HepG2 (cell line): Measurements from ENCODE around the gene PRKCZ. TPM values are rescaled to one million over a fixed set of nuclear protein-coding genes. Genes with fewer than 3 reads are reported as not detected.
A peak's percentile ranks its signal among the peaks of the same experiment; 100 is the strongest.

Experiments used
- ATM ChIP-seq: fragments of 450-650 bp; IDR thresholded peaks from 2 replicates; pipeline ENCODE4 v1.7.1; 2017; ENCODE audit warnings: mild to moderate bottlenecking, borderline replicate concordance
- HNRNPUL1 ChIP-seq: fragments of 200-400 bp; formaldehyde crosslinking; IDR thresholded peaks from 2 replicates; pipeline ENCODE4 v1.6.1; 2017; ENCODE audit warnings: low read depth, mild to moderate bottlenecking, low read length, moderate library complexity
- IRX3 ChIP-seq: sonication (generic); formaldehyde crosslinking; IDR thresholded peaks from 2 replicates; pipeline ENCODE4 v1.8.1; 2023; ENCODE audit warnings: mild to moderate bottlenecking, low read depth, missing genetic modification reagents, borderline replicate concordance
- KAT7 ChIP-seq: IDR thresholded peaks from 2 replicates; pipeline ENCODE4 v1.6.1; 2018; ENCODE audit warnings: borderline replicate concordance, missing compliant biosample characterization
- KLF16 ChIP-seq, 2 experiments: sonication (generic) in 1 of 2; formaldehyde crosslinking in 1 of 2; IDR thresholded peaks; 2 replicates each; pipeline versions ENCODE4 v1.6.1 to v1.8.0; 2016 to 2023; ENCODE audit warnings: missing genetic modification reagents in 2 of 2, missing compliant biosample characterization in 1 of 2
- MATR3 ChIP-seq: sonication (generic); formaldehyde crosslinking; IDR thresholded peaks from 2 replicates; pipeline ENCODE4 v1.4.0; 2020; ENCODE audit warnings: missing genetic modification reagents
- MIXL1 ChIP-seq: IDR thresholded peaks from 2 replicates; pipeline ENCODE4 v1.6.1; 2016
- NFATC3 ChIP-seq: sonication (generic); formaldehyde crosslinking; IDR thresholded peaks from 2 replicates; pipeline ENCODE4 v1.5.1; 2020; ENCODE audit warnings: mild to moderate bottlenecking, missing genetic modification reagents
- NFYC ChIP-seq: IDR thresholded peaks from 2 replicates; pipeline ENCODE4 v1.6.1; 2016; ENCODE audit warnings: missing genetic modification reagents, missing compliant biosample characterization
- PITX1 ChIP-seq: sonication (generic); formaldehyde crosslinking; IDR thresholded peaks from 2 replicates; pipeline ENCODE4 v1.5.1; 2020; ENCODE audit warnings: mild to moderate bottlenecking, missing genetic modification reagents
- RCOR2 ChIP-seq: IDR thresholded peaks from 2 replicates; pipeline ENCODE4 v1.6.1; 2016; ENCODE audit warnings: missing biosample characterization, missing genetic modification reagents
- TEAD3 ChIP-seq: optimal IDR thresholded peaks from 2 replicates; pipeline ENCODE3; 2016; ENCODE audit warnings: borderline replicate concordance
- ZBTB42 ChIP-seq: sonication (generic); formaldehyde crosslinking; IDR thresholded peaks from 2 replicates; pipeline ENCODE4 v1.5.0; 2020; ENCODE audit warnings: mild to moderate bottlenecking, missing genetic modification reagents
- ZNF232 ChIP-seq: sonication (generic); formaldehyde crosslinking; IDR thresholded peaks from 2 replicates; pipeline ENCODE4 v1.4.0; 2020; ENCODE audit warnings: missing genetic modification reagents, borderline replicate concordance
- ZNF547 ChIP-seq: sonication (generic); formaldehyde crosslinking; IDR thresholded peaks from 2 replicates; pipeline ENCODE4 v1.5.1; 2020; ENCODE audit warnings: mild to moderate bottlenecking, missing genetic modification reagents
- ZNF616 ChIP-seq: sonication (generic); formaldehyde crosslinking; IDR thresholded peaks from 2 replicates; pipeline ENCODE4 v1.5.0; 2020; ENCODE audit warnings: low read depth, mild to moderate bottlenecking, missing genetic modification reagents
- ZNF747 ChIP-seq: sonication (generic); formaldehyde crosslinking; IDR thresholded peaks from 2 replicates; pipeline ENCODE4 v1.8.1; 2023; ENCODE audit warnings: missing genetic modification reagents, mild to moderate bottlenecking, borderline replicate concordance
- polyA plus RNA-seq, 8 experiments: library from polyadenylated mRNA; depleted of rRNA in 3 of 8; stranded (reverse) in 7 of 8; unstranded in 1 of 8; fragments of >200 nt; fragmentation: Illumina TruSeq in 4 of 8; extraction: Trizol in 4 of 8; gene quantifications; 2 replicates each; pipeline versions ENCODE4 v1.2.1 to v1.2.3, GENCODE V29; 2011 to 2016; ENCODE audit warnings: low read depth in 4 of 8, missing spikeins in 1 of 8, mixed read lengths in 1 of 8; ENCODE audit not compliant: insufficient read depth in 1 of 8
- total RNA-seq, 5 experiments: library from RNA; depleted of rRNA; stranded (reverse); fragments of >200 nt; fragmentation: Illumina TruSeq; extraction: Trizol; gene quantifications; 2 replicates each; pipeline ENCODE4 v1.2.3, GENCODE V29; 2016; ENCODE audit warnings: low read depth in 1 of 5
- TF ChIP-seq, protein P1 (sequence below): sonication (generic); formaldehyde crosslinking; IDR thresholded peaks from 2 replicates; pipeline ENCODE4 v1.4.0; 2020; ENCODE audit warnings: mild to moderate bottlenecking, low read depth, missing genetic modification reagents
- TF ChIP-seq, protein P2 (sequence below): sonication (generic); formaldehyde crosslinking; conservative IDR thresholded peaks from 2 replicates; pipeline ENCODE4 v1.4.0; 2020; ENCODE audit warnings: missing genetic modification reagents
- TF ChIP-seq, protein P3 (sequence below): sonication (generic); formaldehyde crosslinking; IDR thresholded peaks from 2 replicates; pipeline ENCODE4 v1.4.0; 2020; ENCODE audit warnings: missing genetic modification reagents
- TF ChIP-seq, protein P4 (sequence below): IDR thresholded peaks from 2 replicates; pipeline ENCODE4 v1.6.1; 2016; ENCODE audit warnings: control low read depth
- TF ChIP-seq, protein P5 (sequence below): IDR thresholded peaks from 2 replicates; pipeline ENCODE4 v1.6.1; 2012; ENCODE audit warnings: inconsistent platforms
- TF ChIP-seq, protein P6 (sequence below): sonication (generic); formaldehyde crosslinking; IDR thresholded peaks from 2 replicates; pipeline ENCODE4 v1.5.1; 2020; ENCODE audit warnings: mild to moderate bottlenecking, missing genetic modification reagents, moderate library complexity

The PRKCZ gene
- total and polyA plus RNA-seq, 2 of the 13 experiments (the other 11 are each of a cell fraction or from before 2014, with no cell fraction given) = 34.7 to 85.2 TPM

DNA sequence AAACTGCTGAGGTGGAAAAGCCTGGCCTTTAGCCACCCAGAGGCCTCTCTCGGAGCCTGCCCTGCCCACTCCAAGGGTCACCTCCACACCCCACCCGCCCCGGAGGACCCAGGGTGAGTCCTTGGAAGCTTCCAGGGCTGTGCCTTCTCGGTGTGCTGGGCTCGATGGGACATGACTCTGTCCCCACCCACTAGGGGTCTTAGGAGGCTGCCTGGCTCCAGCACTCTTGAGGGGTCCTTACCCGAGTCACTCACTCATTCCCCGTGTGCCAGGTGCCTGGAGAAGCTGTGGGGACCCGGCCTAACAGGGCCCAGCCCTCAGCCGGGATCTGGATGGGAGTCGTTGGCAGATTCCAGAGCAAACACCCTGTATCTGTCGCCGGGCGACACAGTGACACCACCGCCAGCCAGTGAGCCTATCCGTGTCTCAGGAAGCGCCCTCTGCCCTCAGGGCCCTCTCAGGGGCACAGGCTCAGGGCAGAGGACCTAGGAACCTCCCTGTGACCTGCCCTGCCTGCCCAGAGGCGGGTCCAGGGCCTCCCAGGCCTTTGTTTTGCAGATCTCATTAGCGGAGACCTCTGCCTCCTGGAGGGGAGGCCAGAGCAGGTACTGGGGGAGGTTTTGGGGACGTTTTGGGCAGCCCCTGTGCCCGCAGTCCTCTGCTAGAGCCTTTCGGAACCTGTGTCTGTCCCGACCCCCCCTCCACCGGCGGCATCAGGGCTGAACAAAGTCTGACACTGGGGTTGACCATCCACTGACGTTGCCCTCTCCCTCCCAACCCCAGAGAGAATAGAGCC lies 3.1 kb upstream of the PRKCZ start (continued):
- TF ChIP-seq, protein P1, sequence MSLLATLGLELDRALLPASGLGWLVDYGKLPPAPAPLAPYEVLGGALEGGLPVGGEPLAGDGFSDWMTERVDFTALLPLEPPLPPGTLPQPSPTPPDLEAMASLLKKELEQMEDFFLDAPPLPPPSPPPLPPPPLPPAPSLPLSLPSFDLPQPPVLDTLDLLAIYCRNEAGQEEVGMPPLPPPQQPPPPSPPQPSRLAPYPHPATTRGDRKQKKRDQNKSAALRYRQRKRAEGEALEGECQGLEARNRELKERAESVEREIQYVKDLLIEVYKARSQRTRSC (CRISPR knock-in tag) = no peak
- TF ChIP-seq, protein P2, sequence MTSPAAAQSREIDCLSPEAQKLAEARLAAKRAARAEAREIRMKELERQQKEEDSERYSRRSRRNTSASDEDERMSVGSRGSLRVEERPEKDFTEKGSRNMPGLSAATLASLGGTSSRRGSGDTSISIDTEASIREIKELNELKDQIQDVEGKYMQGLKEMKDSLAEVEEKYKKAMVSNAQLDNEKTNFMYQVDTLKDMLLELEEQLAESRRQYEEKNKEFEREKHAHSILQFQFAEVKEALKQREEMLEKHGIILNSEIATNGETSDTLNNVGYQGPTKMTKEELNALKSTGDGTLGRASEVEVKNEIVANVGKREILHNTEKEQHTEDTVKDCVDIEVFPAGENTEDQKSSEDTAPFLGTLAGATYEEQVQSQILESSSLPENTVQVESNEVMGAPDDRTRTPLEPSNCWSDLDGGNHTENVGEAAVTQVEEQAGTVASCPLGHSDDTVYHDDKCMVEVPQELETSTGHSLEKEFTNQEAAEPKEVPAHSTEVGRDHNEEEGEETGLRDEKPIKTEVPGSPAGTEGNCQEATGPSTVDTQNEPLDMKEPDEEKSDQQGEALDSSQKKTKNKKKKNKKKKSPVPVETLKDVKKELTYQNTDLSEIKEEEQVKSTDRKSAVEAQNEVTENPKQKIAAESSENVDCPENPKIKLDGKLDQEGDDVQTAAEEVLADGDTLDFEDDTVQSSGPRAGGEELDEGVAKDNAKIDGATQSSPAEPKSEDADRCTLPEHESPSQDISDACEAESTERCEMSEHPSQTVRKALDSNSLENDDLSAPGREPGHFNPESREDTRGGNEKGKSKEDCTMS (CRISPR knock-in tag) = no peak
- TF ChIP-seq ZNF616 (CRISPR knock-in tag) = no peak
- TF ChIP-seq, protein P3, sequence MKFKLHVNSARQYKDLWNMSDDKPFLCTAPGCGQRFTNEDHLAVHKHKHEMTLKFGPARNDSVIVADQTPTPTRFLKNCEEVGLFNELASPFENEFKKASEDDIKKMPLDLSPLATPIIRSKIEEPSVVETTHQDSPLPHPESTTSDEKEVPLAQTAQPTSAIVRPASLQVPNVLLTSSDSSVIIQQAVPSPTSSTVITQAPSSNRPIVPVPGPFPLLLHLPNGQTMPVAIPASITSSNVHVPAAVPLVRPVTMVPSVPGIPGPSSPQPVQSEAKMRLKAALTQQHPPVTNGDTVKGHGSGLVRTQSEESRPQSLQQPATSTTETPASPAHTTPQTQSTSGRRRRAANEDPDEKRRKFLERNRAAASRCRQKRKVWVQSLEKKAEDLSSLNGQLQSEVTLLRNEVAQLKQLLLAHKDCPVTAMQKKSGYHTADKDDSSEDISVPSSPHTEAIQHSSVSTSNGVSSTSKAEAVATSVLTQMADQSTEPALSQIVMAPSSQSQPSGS = 0 out of 2 replicates have a peak, but pooled peaks have one; percentile 36
- TF ChIP-seq, protein P4, sequence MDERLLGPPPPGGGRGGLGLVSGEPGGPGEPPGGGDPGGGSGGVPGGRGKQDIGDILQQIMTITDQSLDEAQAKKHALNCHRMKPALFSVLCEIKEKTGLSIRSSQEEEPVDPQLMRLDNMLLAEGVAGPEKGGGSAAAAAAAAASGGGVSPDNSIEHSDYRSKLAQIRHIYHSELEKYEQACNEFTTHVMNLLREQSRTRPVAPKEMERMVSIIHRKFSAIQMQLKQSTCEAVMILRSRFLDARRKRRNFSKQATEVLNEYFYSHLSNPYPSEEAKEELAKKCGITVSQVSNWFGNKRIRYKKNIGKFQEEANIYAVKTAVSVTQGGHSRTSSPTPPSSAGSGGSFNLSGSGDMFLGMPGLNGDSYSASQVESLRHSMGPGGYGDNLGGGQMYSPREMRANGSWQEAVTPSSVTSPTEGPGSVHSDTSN = no peak
- no peak for TF ChIP-seq MATR3 (CRISPR knock-in tag)
- TF ChIP-seq, protein P5, sequence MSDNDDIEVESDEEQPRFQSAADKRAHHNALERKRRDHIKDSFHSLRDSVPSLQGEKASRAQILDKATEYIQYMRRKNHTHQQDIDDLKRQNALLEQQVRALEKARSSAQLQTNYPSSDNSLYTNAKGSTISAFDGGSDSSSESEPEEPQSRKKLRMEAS = no peak; the same call in none of the 2 replicates
- no peak; the same call in 1 of the 2 replicates for TF ChIP-seq KAT7 (CRISPR knock-in tag)
- no peak for TF ChIP-seq ATM
- TF ChIP-seq ZBTB42 (CRISPR knock-in tag) = no peak
- TF ChIP-seq ZNF232 (CRISPR knock-in tag) = 0 out of 2 replicates have a peak, but pooled peaks have one; percentile 23
- 0 out of 2 replicates have a peak, but pooled peaks have one; percentile 74 for TF ChIP-seq ZNF747 (CRISPR knock-in tag)
- TF ChIP-seq NFYC (CRISPR knock-in tag) = peak; percentile 28; the same call in 1 of the 2 replicates
- 0 out of 2 replicates have a peak, but pooled peaks have one; percentile 50 for TF ChIP-seq RCOR2 (CRISPR knock-in tag)
- no peak for TF ChIP-seq NFATC3 (CRISPR knock-in tag)
- TF ChIP-seq, protein P6, sequence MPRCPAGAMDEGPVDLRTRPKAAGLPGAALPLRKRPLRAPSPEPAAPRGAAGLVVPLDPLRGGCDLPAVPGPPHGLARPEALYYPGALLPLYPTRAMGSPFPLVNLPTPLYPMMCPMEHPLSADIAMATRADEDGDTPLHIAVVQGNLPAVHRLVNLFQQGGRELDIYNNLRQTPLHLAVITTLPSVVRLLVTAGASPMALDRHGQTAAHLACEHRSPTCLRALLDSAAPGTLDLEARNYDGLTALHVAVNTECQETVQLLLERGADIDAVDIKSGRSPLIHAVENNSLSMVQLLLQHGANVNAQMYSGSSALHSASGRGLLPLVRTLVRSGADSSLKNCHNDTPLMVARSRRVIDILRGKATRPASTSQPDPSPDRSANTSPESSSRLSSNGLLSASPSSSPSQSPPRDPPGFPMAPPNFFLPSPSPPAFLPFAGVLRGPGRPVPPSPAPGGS (CRISPR knock-in tag) = no peak; the same call in 1 of the 2 replicates
- TF ChIP-seq IRX3 (CRISPR knock-in tag) = no peak
- no peak; a peak in 1 of 4 replicates for TF ChIP-seq KLF16 (CRISPR knock-in tag; IDR thresholded peaks at IDR 0.05)
- no peak for TF ChIP-seq ZNF547 (CRISPR knock-in tag)
- TF ChIP-seq MIXL1 (CRISPR knock-in tag) = 0 out of 2 replicates have a peak, but pooled peaks have one; percentile 21
- peak; percentile 44 for TF ChIP-seq PITX1 (CRISPR knock-in tag)
- no peak for TF ChIP-seq HNRNPUL1
- peak; percentile 33 for TF ChIP-seq TEAD3 (CRISPR knock-in tag)
